CD4-positive, alpha-beta T cell treated with Interferon alpha-2 for 1 hour (primary cell): Measurements from ENCODE around the gene LRRC37A3.
"Not testable (repeated sequence)": the region's sequence is repeated elsewhere in the genome, so short reads cannot be mapped to it uniquely, and the experiment has no call there.

Experiments
- DNase-seq, 2 donors: peaks; one replicate each; pipeline ENCODE4 v3.0.0-alpha.2; 2020 to 2022

Gene LRRC37A3

DNA sequence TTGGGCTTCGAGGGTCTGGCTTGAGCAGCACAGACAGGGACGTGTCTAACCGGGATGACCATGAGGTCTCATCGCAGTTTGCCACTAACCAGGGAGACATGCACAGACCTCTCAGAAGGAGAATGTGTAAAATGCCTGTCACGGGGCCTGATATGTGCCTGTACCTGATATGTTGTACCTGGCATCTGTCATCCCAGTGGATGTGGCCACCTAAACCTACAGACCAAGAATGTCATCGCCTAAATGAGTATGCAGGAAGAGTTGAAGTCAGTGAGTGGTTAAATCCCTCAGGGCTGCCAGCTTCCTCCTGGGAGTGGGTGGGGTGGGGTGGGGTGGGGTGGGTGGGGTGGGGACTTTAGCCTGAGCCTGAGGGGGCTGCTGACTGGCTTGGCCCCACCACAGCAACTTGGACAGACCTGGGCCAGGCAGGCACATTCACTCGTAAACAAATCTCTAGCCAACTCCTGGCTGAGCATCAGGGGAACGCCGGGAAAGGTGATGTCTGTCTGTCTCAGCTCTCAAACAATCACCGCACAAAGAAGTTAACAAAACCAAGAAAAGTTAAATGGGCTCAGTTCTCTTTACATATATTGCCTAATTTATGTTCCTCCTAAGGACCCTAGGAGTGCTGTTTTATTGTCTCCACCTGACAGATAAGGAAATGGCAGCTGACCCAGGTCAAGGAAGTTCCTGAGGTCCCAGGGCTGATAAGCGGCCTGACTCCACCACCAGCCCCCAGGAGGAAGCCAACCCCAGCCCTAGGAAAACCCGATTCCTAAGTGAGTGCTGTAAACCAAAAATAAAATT, 89.3 kb downstream of the LRRC37A3 start:
- not testable (repeated sequence) for DNase-seq

GRCh38 chr17:64829068-64829467, 90.2 kb downstream of the LRRC37A3 start:
- DNase-seq: not testable (repeated sequence)

DNA sequence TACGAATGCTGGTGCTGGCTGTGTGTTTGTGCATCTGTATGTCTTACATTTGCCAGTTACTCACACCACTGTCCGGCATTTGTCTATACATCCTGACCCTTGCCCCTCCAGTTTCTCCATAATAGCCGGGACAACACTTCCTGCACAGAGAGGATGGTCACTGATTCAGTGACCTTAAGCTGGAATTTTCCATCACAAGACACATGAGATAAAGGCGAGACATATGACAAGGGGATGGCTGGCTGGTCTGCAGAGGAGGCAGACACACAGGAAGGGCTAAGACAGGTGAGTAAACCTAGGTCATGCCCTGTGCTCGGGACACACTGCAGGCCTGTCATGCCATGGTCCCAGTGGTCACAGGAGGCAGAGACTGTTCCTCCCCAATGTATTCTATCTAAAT, 100.4 kb downstream of the LRRC37A3 start:
- DNase-seq: not testable (repeated sequence)

DNA sequence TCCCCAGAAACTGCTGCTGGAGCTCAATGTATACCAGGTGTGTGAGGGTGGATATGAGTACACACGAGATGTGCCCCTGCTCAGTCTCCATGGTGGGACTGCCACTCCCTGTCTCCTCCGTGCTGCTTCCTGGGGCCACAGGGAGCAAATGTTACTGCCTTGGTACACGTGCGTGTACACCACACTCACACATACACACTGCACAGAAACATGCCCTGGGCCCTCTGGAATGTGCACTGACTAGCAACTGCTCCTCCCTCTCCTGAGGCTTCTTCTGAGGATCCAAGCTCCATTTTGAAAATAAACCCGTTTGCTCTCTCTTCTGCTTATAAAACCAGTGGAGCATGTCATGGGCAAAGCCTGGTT, 103.5 kb downstream of the LRRC37A3 start:
- not testable (repeated sequence) for DNase-seq

GRCh38 chr17:64814993-64815832, 104.1 kb downstream of the LRRC37A3 start:
- not testable (repeated sequence) for DNase-seq

DNA sequence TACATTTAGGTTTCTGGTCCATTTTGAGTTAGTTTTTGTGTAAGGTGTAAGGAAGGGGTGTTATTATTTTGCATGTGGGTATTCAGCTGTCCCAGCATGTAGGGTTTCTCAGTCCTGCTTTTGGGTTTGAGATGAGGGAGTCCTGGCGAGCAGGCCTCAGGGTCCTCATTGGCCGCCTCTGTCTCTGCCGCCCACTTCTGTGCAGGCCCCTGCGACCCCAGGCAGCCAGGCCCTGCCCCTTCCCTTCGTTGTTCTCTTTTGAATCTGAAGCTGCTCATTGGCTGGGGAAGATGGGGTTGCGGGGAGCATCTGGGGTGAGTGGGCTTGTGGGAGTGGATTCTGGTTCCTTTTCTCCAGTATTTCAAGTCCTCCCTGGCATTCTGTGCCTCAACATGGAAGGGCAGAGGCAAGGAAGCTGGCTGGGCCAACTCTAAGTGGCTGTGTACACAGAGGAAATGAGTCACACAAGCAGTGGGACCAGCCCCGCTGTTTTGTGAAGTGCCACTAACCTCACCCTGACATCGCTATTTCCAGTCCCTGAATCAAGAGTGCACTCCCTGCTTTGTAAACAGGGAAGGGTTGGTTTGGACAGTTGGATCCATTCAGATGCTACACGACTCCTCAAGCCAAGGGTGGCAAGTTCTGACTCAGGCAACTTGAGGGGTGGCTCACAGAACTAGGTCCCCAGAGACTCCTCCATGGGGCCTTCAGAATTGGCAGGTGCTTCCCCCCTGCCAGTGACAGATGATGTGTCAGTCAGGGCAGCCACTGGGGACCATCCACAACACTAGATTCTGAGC, 110.9 kb downstream of the LRRC37A3 start:
- peak; percentile 52 to 54 for DNase-seq
